WTC11 (cell line): ENCODE results near the gene COG3. TPM values are rescaled to one million over a fixed set of nuclear protein-coding genes. Genes with fewer than 3 reads are reported as not detected.

Experiments
- total RNA-seq: library from RNA; stranded (reverse); gene quantifications from 3 replicates; pipeline ENCODE4 v1.2.3, GENCODE V29; 2021

Gene COG3
- total RNA-seq, 1 experiment from 2014 or later, result 21.6 TPM

Other genes starting within 250 kb of the COG3 start
- 1,861 to 2,091 TPM (median 2,076 TPM) in 3 replicates for gene TPT1, start 123.8 kb upstream of the COG3 start, total RNA-seq
- 8.2 to 9.8 TPM (median 8.6 TPM) in 3 replicates for gene SLC25A30, start 46.6 kb upstream of the COG3 start, total RNA-seq
- 0.16 TPM in 1 of 3 replicates, not detected in the others for gene ERICH6B, start 150.8 kb downstream of the COG3 start, total RNA-seq
- gene CBY2, start 237.4 kb downstream of the COG3 start, total RNA-seq, result 0.50 to 0.74 TPM in 2 of 3 replicates, not detected in the other